GM10248 (cell line): ENCODE data around the gene IL6R.

Experiments
- CTCF ChIA-PET: fragments of 300-600 bp; sonication (Branson Sonifier 250); formaldehyde crosslinking; extraction: SDS; loops from one replicate; lab custom pipeline; 2021; ENCODE audit warnings: antibody characterized with exemption; lab: Yijun Ruan, JAX
- POLR2A ChIA-PET: fragments of 350-650 bp; sonication (Branson Sonifier 250); formaldehyde crosslinking; extraction: SDS; loops from one replicate; lab custom pipeline; 2020; ENCODE audit warnings: antibody characterized with exemption; lab: Yijun Ruan, JAX
- DNase-seq: peaks from one replicate; pipeline ENCODE4 v3.0.0; 2012; ENCODE audit errors: extremely low spot score
- TF ChIP-seq, protein P1 (sequence below): IDR thresholded peaks from 2 replicates; pipeline ENCODE4 v1.5.1; 2012; ENCODE audit warnings: mild to moderate bottlenecking, low read depth; ENCODE audit errors: extremely low read depth, missing control alignments, control extremely low read depth

The IL6R gene

DNA sequence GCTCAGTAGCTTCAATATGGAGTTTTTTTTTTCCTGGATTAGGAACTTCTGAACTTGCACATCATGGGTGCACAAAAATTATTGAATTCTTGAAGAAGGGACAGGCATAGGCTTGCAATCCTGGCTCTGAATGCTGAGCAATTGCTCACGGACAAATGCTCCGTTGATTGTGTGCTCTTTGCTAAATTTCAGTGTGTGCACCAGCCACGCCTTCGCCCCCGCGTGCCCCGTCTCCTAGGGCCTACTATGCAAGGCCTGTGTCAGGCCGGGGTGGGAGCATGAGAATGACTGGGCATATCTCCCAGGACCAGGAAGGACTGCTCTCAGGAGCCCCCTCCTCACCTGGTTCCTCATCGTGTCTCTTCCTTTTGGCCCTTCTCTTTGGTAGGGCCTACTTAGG lies 17.4 kb downstream of the IL6R start:
- TF ChIP-seq, protein P1, sequence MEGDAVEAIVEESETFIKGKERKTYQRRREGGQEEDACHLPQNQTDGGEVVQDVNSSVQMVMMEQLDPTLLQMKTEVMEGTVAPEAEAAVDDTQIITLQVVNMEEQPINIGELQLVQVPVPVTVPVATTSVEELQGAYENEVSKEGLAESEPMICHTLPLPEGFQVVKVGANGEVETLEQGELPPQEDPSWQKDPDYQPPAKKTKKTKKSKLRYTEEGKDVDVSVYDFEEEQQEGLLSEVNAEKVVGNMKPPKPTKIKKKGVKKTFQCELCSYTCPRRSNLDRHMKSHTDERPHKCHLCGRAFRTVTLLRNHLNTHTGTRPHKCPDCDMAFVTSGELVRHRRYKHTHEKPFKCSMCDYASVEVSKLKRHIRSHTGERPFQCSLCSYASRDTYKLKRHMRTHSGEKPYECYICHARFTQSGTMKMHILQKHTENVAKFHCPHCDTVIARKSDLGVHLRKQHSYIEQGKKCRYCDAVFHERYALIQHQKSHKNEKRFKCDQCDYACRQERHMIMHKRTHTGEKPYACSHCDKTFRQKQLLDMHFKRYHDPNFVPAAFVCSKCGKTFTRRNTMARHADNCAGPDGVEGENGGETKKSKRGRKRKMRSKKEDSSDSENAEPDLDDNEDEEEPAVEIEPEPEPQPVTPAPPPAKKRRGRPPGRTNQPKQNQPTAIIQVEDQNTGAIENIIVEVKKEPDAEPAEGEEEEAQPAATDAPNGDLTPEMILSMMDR: no peak
- ChIA-PET POLR2A (no interaction called here), CTCF (interaction anchor here (2.5 kb wide), 1 partner anchor 57 kb away, joined by 5 read pairs; no protein-coding TSS in a partner anchor)

DNA sequence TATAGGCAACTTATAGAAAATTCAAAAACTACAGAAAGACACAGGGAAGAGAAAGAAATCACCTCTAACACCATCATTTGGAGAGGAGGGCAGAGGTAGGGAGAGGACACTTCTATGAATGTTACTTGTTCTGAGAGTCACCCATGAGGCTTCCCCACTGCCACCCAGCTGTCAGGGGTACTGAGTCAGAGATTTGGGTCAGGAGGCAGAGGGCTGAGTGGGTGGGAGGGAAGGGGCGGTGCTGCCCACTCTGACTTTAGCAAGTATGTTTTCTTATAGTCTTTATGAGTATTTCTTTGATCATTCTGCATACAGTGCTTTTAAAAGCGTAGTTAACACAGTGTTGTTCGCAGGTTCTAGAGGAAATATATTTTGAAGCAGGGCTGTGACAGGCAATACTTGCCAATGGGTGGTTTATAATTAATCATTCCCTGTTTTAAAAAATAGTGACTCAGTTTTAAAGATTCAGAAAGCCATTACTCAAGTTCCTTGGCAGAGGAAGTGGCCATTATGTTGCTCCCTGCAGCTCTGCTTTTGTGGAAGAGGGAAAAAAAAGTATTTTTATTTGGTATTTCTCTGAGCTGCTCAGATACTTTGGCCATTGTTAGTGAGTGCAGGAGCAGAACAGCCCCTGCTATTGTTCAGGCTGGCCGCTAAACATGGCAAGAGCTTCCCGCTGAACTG lies 18.3 kb downstream of the IL6R start:
- DNase-seq: no peak
- ChIA-PET CTCF (interaction anchor here (0.9 to 2.5 kb wide), 5 partner anchors 8 to 89 kb away, joined by 3 to 6 read pairs (median 5); no protein-coding TSS in a partner anchor), POLR2A (no interaction called here)
- TF ChIP-seq, protein P1: no peak

More for the DNA sequence above, 17.4 kb downstream of the IL6R start:
- DNase-seq: no peak

DNA sequence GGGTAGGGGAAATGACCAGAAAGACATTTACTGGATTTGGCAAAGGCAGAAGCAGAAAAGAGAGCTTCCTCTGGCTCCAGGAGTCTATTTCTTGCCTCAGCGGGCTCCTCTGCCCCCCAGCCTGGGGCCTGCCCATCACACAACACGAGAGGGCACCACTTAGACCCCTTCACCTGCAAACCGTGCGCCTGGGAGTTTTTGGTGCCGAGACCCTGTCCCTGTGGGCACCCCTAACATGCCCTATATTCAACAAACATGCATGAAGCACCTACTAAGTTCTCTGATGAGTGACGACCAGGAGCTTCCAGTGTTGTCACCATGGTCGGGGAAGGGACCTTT lies 18.8 kb downstream of the IL6R start:
- CTCF ChIA-PET: interaction anchor here (0.9 to 2.5 kb wide), 5 partner anchors 8 to 89 kb away, joined by 3 to 6 read pairs (median 5); no protein-coding TSS in a partner anchor
- DNase-seq: no peak
- POLR2A ChIA-PET: no interaction called here
- TF ChIP-seq, protein P1: no peak

DNA sequence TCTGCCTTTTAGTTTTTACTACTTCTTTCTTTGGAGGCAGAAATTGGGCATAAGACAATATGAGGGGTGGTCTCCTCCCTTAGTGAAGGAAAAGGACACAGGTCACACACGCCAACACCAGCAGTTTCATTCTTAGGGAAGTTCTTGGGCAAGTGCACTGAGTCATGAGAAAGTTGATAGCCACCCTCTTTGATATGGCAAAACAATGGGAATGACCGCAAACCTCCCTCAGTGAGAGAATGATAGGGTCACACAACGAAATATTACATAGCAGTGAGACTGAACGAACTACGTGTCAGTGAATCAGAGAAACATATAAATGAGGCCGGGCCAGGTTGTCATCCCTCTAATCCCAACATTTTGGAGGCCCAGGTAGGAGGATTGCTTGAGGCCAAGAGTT lies 20.0 kb downstream of the IL6R start:
- DNase-seq: no peak
- TF ChIP-seq, protein P1: no peak
- CTCF ChIA-PET: interaction anchor here (1.5 to 2.6 kb wide), 3 partner anchors 14 to 20 kb away, joined by 3 to 6 read pairs (median 6); no protein-coding TSS in a partner anchor
- POLR2A ChIA-PET: no interaction called here

DNA sequence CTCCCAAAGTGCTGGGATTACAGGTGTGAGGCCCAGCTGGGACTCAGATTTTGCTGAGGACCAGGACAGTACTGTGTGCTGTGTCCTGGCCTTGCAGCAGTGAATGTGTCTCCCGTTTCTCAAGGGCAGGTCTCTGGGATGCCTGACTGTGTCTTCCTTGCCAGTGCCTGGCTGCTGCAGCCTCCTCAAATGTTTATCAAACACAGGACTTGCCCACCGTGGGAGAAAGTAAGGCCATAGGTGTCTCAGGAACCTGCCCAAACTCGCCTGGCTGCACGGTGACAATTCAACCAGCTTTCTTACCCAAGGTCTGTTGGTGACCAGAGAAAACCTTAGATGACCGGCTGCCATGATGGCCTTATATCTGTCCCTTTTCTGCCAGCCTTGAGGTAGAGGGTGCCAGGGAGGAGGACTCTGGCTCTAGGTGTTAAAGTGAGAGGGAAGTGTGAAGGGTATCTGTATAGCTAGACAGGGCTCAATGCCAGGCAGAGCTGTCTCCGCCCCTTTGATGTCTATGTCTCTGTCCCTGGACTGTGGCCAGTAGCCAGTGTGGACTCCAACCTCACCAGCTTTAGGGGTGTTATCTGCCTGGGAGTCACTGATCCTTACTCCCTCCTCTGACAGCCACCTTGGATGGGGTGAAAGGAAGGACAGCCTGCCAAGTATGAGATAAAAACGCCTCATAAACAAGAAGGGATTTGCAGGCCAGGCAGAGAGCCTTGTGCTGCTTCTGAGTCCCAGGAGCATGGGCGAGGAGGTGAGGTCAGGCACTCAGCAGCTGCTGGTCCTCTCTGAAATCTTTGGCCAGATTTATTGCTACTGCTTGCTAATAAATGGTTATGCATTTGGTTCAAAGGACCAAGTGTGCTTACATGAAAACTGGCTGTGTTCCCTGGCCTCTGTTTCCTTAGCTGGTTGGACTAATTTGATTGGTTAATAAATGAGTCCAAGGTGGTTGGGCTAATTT lies 22.3 kb downstream of the IL6R start:
- POLR2A ChIA-PET: interaction anchor here (0.6 kb wide), 1 partner anchor 11 kb away, joined by 4 read pairs; no protein-coding TSS in a partner anchor
- CTCF ChIA-PET: interaction anchor here (0.8 to 2.6 kb wide), 5 partner anchors 17 to 118 kb away, joined by 3 to 6 read pairs (median 3); no protein-coding TSS in a partner anchor
- TF ChIP-seq, protein P1: no peak
- DNase-seq: no peak

DNA sequence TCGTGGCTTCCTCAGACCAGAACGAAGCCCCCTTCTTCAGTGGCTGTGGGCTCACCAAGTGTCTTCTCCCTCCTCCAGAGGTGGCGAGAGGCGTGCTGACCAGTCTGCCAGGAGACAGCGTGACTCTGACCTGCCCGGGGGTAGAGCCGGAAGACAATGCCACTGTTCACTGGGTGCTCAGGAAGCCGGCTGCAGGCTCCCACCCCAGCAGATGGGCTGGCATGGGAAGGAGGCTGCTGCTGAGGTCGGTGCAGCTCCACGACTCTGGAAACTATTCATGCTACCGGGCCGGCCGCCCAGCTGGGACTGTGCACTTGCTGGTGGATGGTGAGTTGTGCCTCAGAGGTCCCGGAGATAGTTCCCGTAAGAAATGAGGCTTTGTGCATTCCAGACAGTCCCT lies 24.0 kb downstream of the IL6R start:
- ChIA-PET CTCF (interaction anchor here (1.2 to 1.5 kb wide), 2 partner anchors 13 to 34 kb away, joined by 3 read pairs; no protein-coding TSS in a partner anchor), POLR2A (no interaction called here)
- no peak for DNase-seq

More for the DNA sequence above, 24.0 kb downstream of the IL6R start:
- TF ChIP-seq, protein P1: no peak
